Endometrial microvascular endothelial cells (primary cell): ENCODE measurements around the gene GRIK4. TPM values are rescaled to one million over a fixed set of nuclear protein-coding genes. Genes with fewer than 3 reads are reported as not detected.
"Not testable (repeated sequence)": the region's sequence is repeated elsewhere in the genome, so short reads cannot be mapped to it uniquely, and the experiment has no call there.

ENCODE experiments used
- in situ Hi-C: cut with HindIII; loops from 2 replicates; pipeline ENCODE4 v1.10.0; 2017; ENCODE audit warnings: low sequenced_read_pairs, low pct_unique_long_range_greater_than_20kb; ENCODE audit errors: inconsistent ontology term
- total RNA-seq: library from RNA; depleted of rRNA; stranded (reverse); fragments of >200 nt; gene quantifications from one replicate; pipeline ENCODE4 v1.2.3, GENCODE V29; 2015; ENCODE audit errors: inconsistent ontology term

The GRIK4 gene
- total RNA-seq, 1 donor from 2014 or later = not detected

DNA sequence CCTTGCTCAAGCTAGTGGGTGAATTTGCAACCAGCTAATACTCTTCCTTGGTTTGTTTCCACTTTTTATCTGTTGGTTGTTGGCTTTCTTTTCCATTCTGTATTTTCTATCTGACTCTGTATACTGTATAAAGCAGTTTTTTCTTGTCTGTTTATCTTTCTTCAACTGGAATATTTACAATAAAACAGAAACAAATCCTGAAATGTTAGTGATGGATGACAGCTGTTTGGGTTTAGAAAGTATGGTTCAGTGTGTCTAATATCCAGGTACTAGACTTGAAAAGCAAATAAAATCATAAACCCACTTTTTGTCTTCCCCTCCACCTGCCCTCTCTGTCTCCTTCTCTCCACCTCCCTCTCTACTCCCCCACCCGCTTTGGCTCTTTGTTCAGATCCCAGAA lies 477.1 kb downstream of the GRIK4 start:
- in situ Hi-C loops = no loop called here

DNA sequence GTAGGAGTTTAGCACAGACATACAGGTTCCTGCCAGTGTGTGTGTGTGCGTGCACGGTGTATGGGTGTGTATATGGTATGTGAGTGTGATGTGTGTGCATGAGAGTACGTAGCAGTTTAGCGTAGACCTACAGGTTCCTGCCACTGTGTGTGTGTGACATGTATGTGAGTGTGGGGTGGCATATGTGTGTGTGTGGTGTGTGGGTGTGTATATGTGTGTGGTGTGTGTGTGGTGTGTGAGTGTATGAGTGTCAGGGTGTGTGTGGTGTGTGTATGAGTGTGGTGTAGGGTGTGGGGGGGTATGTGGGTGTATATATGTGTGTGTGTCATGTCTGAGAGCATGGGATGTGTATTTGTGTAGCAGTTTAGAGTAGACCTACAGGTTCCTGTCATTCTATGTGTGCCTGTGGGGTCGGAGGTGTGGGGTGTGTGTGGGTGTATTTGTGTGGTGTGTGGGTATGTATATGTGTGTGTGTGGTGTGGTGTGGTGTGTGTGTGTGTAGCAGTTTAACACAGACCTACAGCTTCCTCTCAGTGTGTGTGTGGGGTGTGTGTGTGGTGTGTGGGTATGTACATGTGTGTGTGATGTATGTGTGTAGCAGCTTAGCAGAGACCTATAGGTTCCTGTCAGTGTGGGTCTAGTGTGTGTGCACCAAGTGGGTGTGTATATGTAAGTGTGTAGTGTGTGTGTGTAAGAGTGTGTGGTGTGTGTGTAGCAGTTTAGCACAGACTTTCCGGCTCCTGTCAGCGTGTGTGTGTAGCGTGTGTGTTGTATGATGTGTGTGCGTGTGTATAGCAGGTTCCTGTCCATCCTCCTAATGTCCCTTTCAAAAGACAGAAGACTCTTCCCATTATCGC lies 480.5 kb downstream of the GRIK4 start:
- in situ Hi-C loops = no loop called here

DNA sequence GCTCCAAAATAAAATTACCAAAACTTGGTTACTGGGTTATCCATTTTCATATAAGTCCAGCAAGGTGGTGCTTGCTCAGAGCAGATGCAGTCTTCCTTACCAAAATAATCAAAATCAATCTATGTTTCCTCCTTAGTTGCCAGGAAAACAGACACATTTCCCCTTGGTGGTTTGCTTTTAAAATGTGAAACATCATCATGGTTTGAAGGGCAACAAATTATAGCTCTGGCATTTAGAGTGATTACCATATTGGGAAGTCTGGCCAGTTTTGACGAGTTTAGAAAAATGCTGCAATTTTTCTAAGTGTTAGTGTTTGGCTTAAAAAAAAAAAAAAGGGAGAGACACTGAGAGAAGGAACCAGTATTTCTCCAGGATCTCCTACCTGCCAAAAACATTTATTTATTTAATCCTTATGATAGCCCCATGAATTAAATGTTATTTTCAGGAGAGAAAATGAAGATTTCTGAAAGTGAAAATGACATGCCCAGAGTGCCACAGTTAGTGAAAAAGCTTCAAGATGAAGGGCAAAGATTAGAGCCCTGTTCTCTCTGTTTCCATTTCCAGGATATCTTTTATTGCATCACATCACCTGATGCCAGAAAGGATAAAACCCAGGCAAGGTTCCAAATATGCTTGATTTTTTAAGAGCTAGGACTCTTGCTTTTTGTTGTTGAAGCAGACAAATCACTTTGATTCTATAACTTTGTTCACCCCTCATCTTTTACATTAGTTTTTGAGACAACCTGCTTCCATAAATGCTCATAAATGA lies 482.7 kb downstream of the GRIK4 start:
- in situ Hi-C loops = no loop called here

DNA sequence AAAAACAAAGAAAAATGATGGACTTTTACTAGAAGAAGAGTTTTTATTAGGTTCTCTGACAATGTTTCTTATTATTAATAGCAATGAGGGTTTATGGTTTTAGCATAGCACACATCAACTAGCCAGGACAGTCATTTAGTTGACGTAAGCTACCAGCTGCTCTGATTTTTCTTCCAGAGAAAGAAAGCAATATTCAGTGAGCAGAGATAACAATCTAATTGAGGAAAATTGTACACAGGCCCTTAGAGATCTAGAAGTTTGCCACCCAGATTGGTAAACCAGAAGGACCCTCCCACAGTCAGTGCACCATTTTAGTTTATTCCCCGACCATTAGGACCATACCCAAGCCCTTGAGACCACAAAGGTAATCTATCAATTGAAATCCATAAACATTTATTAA lies 483.6 kb downstream of the GRIK4 start:
- in situ Hi-C loops = no loop called here

DNA sequence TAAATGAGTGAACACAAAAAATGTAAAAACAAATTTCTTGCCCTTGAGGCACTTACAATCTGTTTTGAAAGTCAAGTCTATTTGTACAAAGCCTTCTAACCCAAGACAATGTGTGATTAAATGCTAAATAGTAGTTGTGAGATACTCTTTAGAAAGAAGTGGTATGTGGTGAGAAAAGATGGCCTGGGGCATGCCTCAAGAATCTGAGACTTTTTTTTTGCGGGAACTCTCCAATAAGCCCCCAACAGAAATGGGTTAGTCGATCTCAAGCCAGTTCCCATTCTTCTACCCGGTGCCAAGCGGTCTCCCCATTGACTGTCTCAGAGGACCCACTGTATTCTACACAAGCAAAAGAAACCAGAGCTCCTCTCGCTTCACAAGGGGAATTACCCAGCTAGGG lies 485.4 kb downstream of the GRIK4 start:
- in situ Hi-C loops = no loop called here

DNA sequence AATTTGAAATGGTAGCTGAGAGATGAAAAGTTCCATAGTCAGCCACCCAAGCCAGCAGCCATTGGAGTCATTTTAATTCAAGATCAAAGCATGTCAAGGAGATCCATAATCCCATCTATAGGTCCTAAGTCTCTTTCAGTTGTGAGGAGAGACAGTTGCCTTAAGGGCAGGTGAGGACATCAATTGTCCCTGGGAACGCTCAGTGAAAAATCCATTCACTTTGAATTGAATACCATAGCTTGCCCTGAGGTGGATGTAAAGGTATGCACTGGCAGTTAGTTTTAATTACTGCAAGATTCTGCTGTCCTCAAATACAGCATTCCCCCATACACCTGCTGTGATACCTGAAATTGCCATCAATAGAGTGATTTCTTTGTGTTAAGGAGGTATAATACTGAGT lies 487.0 kb downstream of the GRIK4 start:
- in situ Hi-C loops = no loop called here

DNA sequence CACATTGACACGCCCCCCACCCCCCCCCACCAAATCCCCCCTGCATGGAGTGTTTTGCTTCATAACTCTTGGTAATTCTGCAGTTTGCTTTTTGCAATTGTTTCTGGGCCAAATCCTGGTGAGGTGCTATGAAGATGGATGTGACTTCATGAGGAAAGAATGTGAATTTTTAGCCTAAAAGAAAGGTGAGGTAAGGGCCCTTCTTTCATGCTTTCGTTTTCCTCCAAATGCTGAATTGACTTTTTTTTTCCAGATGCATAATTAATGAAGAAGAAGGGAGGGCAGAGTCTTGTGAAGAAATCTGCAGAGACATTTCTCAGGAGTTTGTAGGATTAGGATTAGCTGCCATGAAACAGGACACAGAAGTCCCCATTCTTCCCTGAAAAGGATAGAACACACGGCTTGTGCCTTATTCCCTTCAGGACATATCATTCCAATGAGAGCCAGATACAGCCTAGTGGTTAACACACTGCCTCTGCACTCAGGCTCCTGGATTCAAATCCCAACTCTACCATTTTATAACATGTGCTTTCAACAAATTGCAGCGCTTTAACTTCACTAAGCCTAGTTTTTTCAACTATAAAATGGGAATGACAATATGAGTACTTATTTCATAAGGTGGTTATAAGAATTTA lies 492.8 kb downstream of the GRIK4 start:
- in situ Hi-C loops = no loop called here

DNA sequence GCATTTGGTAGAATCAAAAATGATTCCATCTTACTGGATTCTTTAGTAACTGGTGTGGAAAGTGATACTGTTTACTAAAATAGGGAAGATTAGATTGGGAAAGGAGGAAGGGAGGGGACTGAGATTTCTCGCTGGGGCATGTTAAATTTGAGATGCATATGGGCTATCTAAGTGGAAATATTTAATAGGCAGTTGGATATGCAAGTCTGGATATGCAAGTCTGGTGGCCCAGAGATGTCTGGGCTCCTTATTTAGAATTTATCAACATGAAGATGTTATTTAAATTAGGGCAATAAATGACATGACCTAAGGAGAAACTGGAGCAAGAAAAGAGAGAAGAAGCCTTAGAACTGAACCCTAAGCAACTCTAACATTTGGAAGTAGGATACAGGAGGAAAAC lies 495.4 kb downstream of the GRIK4 start:
- in situ Hi-C loops = no loop called here

DNA sequence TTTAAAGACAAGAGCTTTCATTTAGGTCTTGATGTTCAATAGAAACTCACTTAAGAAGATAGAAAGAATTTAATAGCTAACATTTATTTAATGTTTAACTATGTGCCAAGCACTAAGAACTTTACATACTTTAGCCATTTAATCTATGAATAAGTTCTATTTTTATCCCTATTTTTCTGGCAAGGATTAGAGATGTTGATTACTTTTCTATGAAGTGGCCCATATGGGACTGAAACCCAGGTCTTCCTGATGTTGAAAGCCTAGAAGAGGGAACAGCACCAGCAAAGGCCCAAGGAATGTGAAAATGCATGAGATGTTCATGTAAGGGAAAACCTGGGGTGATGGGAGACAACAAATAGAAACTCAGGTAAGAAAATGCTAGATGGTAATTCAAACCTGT lies 497.0 kb downstream of the GRIK4 start:
- in situ Hi-C loops = no loop called here

DNA sequence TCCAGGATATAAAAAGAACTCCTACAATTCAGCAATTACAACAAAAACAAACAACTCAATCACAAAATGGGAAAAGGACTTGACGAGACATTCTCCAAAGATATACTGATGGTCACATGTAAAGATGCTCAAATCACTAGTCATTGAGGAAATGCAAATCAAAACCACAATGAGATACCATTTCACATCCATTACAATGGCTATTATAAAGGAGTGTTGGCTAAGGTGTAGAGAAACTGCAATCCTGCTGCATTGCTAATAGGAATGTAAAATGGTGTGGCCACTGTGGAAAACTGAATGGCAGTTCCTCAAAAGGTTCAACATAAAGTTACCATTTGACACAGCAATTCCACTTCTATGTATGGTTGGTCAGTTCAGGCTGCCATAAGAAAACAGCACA lies 500.5 kb downstream of the GRIK4 start:
- in situ Hi-C loops = no loop called here

DNA sequence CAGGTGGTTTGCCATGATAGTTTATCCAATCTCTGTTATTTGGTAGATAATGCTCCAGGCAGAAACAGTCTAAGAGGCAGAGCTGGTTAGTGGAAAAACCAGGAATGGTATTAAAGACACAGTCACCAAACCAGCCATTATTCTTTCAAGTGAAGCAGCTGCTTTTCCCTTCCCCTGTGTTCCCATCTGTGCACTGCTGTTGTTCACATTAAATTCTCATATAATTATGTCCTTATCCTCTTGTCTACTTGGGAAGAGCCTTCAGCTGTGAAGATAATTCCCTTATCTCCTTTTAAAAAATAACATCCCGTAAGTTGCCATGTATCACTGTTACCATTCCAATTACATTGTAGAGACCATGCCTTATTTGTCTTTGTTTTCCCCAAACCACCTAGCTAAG lies 507.2 kb downstream of the GRIK4 start:
- in situ Hi-C loops = no loop called here

DNA sequence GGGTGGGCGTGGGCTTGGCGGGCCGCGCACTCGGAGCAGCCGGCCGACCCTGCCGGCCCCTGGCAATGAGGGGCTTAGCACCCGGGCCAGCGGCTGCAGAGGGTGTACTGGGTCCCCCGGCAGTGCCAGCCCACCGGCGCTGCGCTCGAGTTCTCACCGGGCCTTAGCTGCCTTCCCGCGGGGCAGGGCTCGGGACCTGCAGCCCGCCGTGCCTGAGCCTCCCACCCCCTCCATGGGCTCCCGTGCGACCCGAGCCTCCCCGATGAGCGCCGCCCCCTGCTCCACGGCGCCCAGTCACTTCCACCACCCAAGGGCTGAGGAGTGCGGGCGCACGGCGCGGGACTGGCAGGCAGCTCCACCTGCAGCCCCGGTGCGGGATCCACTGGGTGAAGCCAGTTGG lies 510.2 kb downstream of the GRIK4 start:
- in situ Hi-C loops = not testable (repeated sequence)

DNA sequence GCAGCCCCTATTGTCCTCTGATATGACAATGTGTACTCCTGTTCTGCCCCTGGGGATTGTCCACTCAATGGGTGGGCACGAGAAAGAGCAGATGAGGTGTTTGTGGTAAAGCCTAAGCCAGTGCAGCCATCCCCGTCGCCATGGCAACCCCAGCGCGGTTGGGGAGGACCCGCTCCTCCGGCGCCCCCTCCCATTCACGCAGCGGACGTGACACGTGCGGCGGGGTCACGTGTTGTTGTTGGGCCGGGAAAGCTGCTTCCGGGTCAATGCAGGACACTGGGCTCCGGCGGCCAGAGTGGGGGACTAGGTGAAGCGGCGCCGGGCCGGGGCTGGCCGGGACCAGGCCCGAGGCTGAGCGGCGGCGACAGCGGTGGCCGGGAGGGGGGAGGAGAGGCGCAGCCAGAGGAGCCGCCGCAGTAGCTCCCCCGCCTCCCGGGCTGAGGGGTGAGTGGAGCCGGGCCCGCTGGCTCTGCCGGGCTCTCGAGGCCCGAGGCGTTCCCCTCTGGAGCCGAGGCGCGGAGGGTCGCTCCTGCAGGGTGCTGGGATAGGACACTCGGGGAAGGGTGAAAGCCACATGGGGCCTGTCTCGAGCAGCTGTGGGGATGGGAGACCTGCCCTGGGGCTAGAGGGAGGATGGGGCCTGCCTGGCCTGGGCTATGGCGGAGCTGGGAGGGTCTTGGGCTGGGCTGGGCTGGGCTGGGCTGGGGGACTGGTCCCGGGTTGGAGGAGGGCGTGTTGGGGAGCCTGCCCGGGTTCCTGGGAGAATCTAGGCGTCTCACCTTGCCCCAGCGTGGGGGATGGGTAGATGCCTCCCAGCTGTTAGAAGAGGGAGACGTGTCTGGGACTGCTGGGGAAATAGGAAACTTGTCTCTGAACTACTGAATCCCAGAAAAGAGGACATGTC lies 512.6 kb downstream of the GRIK4 start, which contains the start of gene TBCEL:
TBCEL (plus strand) TSS at position 255 of the 904 bp plus-strand sequence. CDS start 21,589 bp downstream, outside the sequence.
- in situ Hi-C loops = no loop called here

DNA sequence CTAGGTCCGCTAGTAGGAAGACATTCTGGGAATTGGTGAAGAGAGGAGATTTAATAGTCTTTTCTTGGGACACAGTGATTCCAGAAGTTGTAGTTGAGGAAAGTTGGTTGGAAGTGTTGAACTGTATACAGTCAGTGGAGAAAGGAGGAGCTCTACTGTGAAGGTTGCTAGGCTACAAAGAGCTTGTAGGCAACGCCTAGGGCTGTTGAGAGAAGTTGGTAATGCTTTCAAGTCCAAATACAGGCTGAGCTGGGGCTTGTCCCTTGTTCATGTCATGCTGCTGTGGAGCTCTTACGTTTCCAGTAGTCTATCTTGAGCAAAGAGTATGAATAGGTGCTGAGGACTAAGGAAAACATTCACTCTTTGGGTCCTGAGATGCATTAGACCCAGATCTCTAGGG lies 513.4 kb downstream of the GRIK4 start:
- in situ Hi-C loops = no loop called here

DNA sequence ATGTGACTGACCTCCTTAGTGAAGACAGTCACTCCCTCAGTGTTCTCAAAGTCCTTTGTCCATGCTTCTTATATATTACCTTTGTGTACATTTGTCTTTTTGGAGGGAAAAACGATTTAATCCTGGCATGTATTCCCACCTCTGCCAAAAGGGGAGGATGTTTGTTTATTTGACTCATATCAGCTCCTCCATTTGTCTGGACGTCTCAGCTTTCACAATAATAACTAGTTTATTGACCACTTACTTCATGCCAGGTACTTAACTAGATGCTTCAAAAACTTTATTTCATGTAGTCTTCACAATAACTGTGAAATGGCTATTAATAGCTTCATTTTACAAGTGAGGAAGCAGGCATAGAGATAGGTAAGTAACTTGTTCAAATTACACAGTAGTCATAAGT lies 517.6 kb downstream of the GRIK4 start:
- in situ Hi-C loops = no loop called here

DNA sequence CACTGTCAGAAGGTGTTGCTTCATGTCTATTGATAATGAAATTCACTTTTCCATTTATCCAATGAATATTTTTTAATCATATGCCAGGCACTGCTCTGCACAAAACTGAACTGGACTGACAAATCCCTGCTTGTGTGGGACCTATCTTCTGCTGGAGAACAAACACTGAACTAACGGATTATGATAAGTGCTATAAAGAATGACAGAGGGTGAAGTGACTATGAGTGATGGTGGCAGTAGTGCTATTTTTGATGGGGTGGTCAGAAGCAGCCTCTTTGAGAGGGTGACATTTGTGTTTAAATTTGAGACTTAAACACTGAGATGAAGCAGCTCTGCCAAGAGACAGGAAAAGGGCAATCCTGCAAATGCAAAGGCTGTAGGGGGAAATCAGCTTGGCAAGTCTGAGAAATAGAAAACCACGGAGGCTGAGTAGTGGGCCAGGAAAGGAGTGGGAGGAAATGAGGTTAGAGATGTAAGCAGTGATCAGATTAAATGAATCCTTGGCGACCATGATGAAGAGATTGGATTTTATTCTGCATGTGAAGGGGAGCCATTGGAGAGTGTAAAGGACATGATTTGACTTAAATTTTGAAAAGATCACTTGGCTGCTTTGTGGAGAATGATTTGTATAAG lies 518.4 kb downstream of the GRIK4 start:
- in situ Hi-C loops = no loop called here

DNA sequence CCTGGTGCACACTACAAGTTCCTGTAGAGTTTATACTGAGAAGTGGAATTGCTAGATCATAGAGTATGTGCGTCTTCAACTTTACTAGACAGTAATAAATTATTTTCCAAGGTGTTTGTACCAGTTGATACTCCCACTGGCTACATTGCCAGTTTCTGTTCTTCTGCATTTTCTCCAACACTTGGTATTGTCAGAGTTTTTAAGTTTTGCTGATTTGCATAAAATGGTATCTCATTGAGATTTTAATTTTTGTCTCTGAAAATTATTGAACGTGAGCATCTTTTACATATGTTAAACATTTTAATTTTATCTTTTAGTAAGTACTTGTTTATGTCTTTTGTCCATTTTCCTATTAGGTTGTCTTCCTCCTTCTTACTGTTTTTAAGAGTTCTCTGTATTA lies 519.6 kb downstream of the GRIK4 start:
- in situ Hi-C loops = no loop called here

DNA sequence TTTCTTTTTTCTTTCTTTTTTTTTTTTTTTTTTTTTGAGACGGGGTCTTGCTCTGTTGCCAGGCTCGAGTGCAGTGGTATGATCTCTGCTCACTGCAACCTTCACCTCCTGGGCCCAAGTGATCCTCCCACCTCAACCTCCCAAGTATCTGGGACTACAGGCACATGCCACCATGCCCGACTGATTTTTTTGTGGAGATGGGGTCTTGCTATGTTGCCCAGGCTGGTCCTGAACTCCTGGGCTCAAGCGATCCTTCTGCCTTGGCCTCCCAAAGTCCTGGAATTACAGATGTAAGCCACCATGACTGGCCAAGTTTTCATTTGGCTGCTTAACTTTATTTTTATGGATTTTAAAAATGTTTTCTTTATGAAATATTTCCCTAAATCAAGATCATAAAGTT lies 520.1 kb downstream of the GRIK4 start:
- in situ Hi-C loops = not testable (repeated sequence)
